ENCODE data around the gene ARHGAP18. TPM values are rescaled to one million over a fixed set of nuclear protein-coding genes. Genes with fewer than 3 reads are reported as not detected.
A peak's percentile ranks its signal among the peaks of the same experiment; 100 is the strongest.

Gene ARHGAP18
- total RNA-seq, 1 experiment from 2014 or later, result 47.5 TPM

DNA sequence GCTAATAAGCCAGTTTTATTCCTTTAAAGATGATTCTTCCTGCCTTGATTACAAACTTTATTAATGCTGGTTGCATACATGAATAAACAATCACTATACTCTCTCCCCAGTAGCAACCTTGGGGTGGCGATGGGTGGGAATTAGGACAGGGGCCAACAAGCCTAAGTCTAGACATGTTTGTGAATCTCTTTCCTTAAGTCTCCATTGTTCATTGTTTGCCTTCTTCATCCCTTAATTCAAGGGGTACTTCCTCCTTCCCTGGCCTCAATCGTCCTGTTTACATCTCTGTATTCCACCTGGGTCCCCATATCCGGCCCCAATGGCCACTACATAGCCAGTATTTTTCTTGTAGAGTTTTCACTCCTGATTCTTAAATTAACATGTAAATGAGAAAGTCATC, 66.0 kb downstream of the ARHGAP18 start:
- no peak for DNase-seq (ENCODE audit: low read depth)

DNA sequence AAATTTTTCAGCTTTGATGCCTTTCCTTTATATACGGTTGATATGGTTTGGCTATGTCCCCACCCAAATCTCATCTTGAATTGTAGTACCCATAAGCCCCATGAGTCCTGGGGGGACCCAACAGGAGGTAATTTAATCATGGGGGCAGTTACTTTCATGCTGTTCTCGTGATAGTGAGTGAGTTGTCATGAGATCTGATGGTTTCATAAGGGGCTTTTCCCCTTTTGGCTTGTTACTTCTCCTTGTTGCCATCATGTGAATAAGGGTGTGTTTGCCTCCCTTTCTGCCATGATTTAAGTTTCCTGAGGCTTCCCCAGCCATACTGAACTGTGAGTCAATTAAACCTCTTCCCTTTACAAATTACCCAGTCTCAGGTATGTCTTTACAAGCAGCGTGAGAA, 66.8 kb downstream of the ARHGAP18 start:
- no peak for DNase-seq (ENCODE audit: low read depth)

DNA sequence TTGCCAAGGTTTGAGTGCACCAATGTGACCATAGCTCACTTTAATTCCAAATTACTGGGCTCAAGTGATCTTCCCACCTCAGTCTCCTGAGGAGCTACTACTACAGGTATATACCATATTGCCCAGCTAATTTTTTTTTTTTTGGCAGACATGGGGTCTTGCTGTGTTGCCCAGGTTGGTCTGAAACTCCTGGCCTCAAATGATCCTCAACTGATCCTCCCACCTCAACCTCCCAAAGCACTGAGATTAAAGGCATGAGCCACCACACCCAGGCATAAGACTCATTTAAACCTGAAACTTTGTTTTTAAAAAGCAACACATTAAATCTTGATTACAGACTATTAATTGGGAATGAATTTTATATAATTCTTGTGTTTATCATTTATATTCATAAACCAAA, 67.7 kb downstream of the ARHGAP18 start:
- DNase-seq (ENCODE audit: low read depth), result no peak

DNA sequence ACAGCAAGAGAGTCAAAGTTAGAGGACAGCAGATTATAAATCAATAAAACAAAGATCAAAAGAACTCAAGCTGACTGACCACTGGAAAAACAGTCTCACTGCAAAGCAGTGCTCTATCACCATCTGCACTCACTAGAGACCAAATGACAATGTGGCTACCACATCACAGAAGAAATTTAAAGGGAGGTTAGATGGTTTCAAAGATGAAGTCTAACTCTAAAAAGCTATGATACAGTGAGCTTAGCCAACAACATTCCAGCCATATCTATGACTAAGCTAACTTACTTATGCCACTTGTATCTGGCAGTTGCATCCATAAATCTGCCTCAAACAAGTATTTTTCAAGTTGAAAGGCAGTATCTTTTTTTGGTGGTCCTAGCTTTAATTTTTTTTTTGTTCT, 68.6 kb downstream of the ARHGAP18 start:
- peak; percentile 81 for DNase-seq (ENCODE audit: low read depth)

DNA sequence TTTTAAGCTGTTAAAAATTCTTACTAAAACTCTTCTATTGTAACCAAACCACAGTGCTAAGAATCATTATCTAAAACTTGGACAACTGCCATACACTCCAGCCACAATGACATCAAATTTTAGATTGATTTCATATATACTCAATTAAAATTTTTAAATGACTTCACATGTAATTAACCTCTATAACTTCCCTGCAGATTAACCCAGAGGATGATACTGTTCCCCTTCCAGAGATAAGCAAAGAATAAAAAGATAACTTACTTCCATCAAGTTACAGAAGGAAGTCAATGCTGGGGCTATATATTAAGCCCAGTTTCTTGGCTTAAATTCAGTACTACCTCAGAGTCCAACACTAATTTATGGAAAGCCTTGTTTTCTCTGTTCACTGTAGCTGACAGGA, 71.3 kb downstream of the ARHGAP18 start:
- DNase-seq (ENCODE audit: low read depth), result no peak

DNA sequence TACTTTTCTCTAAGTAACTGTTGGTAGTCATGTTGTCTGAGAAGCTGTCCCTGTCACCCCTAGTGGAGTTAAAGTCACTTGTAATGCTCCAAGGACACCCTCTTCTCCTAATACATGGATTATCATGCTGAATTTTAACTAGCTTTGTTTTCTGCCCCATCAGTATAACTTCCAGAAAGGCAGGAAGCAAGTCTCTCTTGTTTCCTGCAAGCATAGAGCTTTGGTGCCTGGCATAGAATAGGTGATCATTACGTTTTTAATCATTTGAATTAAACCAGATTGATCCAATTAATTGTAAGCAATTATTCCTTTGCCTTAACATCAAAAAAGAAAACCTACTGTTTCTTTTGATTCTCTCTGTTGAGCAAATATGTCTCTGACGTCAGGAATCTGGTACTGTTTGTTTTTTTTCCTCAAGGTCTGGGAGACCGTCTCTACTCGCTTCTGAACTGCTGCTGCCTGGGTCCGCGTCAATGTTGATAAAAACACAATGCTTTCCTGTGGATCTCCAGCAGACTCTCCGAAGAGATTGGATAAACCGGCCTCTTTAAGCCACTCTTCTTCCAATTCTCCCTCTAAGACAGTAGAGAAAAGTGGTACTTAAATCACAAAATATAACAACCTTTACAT, 71.8 kb downstream of the ARHGAP18 start:
- no peak for DNase-seq (ENCODE audit: low read depth)

DNA sequence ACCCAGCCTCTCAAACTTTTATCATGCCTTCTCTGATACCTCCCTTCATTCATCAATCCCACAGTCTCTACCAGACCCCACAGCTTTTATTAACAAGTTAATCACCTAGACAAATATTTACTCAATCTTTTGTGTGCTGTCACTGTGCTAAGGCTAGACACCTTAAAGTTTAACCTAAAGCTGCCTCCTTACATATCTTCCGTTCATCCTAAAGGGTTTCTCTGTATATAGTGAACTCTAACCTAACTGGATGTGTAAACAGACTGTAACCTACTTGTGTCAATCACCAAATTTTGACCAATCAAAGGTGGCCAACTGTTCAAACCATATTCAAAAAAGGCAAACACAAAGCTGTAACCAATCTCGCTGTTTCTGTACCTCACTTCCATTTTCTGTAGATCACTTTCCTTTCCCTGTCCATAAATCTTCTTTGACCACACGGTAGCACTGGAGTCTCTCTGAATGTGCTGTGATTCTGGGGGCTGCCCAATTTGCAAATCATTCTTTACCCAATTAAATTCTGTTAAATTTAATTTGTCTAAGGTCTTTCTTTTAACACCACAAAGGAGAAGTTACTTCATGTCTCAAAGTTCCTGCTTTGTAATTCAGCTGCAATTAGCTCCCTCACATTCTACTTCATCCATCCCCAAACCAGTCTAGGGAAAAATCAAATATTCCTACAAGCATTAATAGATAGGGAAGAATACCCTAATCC, 72.5 kb downstream of the ARHGAP18 start:
- no peak for DNase-seq (ENCODE audit: low read depth)

DNA sequence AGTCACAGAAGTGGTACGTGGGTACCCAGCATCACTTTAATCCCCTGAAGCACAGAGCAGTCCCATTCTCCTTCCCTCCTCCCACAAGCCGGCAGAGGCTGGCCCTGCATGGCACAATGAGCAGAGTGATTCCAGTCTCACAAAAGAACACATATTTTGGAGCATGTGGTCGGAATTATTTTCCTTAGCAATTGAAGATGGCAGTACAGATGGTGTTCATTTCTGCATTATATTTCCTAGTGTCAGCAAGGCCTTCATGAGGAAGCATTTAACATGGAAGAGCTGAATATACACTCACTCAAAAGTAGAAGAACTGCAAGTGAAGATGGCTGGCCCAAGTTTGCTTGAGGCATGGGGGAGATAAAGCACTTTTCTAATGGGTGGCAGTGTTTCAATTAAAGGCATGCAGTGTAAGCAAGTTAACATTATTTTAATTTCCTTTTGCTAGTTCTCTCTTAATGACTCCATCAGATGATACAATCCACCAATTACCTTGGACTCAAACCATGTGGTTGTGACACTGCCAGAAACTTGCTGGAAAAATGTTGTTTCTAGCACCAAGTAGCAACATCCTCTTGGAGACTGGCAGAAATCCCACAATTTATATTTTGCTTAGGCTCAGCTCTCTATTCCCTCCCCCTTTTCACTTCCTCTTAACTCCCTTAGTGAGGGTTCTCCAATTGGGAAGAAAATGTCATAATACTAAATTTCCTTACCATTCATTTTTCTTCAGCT, 74.4 kb downstream of the ARHGAP18 start:
- peak; percentile 75 for DNase-seq (ENCODE audit: low read depth)

DNA sequence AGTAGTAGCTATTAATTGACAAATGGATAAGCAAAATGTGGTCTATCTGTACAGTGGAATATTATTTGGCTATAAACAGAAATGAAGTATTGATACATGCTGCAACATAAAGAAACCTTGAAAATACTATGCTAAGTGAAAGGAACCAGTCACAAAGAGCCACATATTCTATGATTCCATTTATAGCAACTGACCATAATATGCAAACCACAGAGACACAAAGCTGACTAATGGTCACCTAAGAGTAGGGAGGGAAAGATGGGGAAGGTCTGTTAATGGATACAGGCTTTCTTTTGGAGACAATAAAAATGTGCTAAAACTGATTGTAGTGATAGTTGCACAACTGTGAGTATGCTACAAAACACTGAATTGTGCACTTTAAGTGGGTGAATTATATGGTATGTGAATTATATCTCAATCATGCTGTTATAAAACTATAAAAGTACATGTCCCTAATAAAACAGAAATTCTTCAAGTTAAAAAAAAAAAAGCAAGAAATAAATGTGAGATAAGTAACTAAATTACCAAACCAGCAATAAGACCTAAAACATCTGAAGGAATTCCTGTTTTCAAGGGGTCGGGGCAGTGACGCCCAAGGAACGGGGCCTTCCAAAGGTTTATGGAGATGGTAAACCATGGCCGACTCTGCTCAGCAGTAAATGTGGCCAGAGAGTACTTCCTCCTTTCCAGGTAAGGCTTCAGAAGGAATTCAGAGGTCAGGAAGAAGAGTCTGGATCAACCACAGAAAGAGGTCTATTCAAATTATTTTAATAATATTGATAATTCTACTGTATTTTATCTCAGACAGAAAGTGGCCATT, 75.4 kb downstream of the ARHGAP18 start:
- peak; percentile 63 for DNase-seq (ENCODE audit: low read depth)

DNA sequence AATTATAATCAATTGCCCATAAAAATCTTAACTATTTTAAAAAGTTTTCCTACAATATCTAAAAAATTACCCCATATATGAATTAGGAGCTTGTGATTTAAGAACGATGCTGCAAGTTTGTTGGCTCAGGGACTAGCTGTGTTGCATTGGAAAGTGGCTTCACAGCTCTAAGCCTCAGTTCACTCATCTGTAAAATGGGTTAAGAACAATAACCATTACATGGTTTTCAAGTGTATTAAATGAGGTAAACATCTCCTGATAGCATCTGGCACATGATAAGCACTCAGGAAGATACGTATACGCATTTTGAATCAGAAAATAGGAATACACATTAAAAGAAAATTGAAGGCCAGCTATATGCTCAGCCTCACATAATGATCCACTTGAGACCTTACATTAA, 76.4 kb downstream of the ARHGAP18 start:
- DNase-seq (ENCODE audit: low read depth), result no peak

DNA sequence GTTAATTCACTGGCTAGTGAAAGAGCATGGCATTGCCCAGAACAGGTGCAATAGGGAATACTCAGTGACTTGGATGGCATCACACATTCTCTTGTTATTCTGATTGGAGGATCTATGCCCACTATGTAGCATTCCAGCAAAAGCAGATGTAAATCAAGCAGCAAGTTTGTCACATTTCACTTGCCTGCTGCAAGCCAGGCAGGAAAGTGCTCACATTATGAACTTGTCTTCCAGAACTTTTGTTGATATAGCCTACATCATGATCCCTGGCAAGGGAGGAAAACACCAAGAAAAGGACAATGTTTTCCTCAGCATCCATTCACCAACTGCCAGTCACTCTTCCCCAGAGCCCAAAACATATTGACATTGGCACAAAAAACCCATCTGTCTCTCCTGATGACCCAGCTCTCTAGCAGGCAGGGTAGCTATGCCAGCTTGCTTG, 77.8 kb downstream of the ARHGAP18 start:
- DNase-seq (ENCODE audit: low read depth), result no peak

DNA sequence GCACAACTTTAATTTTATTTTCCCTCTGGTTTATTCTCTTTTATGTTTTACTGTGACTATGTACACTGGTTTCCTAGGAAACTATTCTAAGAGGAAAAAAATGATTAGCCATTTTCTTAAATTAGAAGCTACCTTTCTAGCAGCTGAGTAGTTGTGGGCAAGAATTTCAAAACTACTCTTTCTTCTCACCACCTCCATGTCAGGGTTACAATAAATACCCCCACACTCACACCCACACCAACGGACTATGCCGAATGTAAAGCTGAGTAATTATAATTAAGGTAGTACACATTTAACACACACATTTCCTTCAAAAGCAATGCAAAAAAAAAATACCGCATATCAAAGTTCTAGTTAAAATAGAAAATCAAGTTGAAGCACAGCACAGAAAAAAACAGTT, 78.9 kb downstream of the ARHGAP18 start:
- no peak for DNase-seq (ENCODE audit: low read depth)

DNA sequence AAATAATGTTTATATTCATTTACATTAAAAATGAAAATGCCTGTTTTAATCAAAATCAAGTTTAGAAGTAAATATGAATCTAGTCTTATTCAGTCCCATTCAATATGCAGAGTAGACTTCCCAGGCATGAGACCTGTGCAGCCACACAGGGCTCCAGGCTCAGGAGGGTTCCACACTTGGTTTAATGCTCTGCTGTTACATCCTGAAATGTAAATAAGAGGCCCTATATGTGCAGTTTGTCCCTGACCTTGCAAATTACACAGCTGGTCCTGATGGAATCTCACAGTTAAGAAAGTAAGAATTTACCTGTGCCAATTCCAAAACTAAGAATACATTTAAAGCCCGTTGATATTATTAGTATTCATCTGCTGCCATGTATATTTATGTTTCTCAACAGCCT, 79.4 kb downstream of the ARHGAP18 start:
- DNase-seq (ENCODE audit: low read depth), result no peak

DNA sequence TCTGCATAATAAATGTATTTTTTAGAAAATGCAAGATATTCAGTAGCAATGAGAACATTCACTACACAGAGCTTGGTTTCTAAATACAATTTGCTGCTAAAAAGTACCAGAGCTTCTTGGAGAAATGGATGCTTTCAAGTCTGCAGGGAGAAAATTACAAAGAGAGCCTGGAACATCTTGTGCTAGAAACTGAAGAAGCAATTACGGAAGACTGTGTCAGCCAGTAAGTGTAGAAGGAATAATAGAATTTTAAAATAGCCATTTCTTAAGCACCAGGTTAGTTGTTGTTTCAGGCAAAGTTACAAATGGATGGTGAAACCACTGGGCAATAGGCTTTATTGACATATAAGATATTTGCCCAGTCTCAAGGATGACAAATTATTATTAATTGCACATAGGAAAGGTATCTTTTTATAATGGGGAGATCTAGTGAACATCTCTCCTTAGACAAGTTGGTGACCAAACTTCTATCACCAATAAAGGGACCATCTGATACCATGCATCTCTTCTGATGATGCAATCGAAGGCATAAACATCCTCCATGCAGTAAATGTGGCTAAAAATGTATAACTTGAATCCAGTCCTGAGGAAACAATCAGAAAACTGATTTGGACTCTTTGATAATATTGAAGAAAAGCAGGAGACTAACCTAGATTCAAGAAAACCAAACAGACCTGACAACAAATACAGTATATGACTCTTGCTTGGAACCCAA, 81.7 kb downstream of the ARHGAP18 start:
- DNase-seq (ENCODE audit: low read depth), result no peak

DNA sequence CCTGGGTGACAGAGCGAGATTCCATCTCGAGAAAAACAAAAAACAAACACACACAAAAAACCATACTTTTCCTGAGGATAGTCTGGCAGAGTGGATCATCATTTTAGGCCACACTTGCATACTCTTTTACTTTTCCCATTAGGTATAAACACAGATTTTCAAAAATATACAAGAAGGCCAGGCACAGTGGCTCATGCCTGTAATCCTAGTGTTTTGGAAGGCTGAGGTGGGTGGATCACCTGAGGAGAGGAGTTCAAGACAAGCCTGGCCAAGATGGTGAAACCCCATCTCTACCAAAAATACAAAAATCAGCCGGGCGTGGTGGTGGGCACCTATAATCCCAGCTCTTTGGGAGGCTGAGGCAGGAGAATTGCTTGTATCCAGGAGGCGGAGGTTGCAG, 85.5 kb downstream of the ARHGAP18 start:
- no peak for DNase-seq (ENCODE audit: low read depth)

DNA sequence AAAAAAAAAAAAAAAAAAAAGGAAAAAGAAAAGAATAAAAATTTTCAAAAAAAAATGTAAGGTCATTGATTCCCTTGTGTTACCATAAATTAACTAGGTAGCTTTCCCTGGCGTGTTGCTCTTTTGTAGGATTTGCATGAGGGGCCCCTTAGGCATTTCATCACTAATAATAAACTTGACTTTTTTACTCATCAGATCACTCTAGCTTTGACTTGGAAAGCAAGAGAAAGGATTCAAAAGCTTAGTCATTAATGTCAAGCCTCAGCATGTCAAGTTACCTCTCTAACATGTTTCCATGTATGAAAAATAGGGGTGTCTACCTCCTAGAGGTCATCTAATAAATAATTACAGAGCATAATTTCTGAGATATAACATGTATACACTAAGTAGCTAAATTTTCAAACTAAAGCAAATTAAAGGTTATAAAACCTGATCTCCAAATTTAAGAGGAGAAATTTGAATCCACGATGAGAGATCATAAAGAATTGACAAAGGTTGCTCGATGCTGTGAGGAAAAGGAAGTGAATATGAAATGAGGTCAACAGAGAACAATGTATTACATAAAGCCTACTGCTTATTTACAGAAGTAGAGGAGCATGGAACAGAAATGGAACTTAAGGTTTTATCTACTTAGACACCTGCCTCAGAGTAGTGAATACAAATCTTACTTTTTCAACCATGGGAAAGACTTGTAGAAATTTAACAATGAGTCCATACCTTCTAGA, 86.8 kb downstream of the ARHGAP18 start:
- no peak for DNase-seq (ENCODE audit: low read depth)

DNA sequence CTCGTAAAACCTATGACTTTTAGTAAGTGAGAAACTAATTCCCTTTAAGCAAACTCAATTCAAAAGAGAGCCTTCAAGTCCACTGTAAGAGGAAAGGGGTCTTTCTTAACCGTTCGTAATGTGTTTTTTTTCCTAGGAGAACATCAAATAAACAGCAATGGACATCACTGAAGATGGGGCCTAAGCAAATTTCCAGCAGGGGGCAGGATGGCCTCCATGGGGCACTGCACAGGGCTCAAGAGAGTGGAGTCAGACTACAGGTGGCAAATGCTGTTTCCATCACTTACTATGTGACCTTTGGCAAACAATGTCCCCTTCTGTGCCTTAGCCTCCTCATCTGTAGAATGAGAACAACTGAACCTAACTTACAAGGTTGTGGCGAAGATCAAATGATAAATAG, 88.7 kb downstream of the ARHGAP18 start:
- DNase-seq (ENCODE audit: low read depth), result peak; percentile 27

DNA sequence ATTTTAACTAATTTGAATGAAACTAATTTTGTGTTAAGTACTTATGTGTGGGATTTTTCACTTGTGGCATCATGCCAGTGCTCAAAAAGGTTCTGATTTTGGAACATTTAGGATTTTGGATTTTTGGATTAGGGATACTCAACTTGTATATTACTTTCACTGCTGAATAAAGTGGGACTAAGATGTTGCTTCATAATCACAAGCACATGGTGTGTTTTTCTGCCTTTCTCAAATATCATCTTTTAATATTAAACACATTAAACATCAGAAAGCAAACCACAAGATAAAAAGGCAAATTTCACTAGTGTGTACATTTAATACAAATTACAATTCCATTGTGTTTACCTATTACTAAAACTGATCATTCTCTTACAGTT, 89.8 kb downstream of the ARHGAP18 start:
- DNase-seq (ENCODE audit: low read depth), result no peak

DNA sequence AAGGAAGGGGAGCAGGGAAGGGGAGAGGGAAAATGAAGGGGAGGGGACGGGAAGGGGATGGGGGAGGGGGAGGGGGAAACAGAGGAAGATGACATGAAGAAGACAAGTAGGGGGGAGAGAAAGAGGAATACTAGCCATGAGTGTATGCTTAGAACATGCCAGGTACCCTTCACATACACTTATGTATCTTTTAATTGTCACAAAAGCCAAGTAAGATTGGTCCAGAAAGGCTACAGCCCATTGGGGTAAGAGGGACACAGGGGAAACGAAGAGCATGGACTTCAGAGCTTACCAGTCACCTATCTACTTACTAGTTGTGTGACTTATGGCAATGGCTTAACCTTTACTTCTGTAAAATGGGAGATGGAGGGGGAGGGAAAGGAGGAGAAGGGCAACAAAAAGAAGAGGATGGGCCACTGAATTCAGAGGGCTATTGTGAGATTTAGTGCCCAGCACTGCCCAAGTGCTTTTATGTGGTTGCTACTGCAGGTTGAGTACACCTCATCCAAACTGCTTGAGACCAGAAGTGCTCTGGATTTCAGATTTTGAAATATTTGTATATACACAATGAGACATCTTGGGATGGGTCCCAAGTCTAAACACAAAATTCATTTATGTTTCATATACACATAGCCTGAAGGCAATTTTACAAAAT, 90.3 kb downstream of the ARHGAP18 start:
- DNase-seq (ENCODE audit: low read depth), result no peak

DNA sequence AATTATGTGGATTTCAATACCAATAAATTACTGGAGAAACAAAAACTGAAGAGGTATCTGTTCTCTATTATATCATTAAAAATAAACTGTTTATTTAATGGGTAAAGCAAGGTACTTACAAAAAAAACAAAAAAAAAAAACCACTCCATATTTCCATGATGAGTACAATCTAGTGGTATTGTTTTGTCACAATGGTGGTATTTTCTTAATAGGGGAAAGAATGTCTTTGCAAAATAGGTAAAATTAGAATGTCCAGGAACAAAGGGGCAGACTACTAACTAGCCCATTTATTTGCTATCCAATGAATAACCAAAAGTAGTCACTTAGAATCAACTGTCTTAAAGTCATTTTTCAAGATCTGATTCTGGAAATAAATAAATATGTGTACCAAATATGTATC, 92.0 kb downstream of the ARHGAP18 start:
- DNase-seq (ENCODE audit: low read depth), result no peak

Data from RPMI7951 (cell line).